Testis (tissue), 3 donors: ENCODE results near the gene NUDT22. TPM values are rescaled to one million over a fixed set of nuclear protein-coding genes. Genes with fewer than 3 reads are reported as not detected.

Experiments used
- DNase-seq: peaks from one replicate; pipeline ENCODE4 v3.0.0-alpha.2; 2019
- H3K27ac ChIP-seq, 2 donors: fragments of 200-600 bp; sonication (generic); one replicate each; pipeline ENCODE4 v1.5.1; 2019
- H3K27me3 ChIP-seq: fragments of 200-600 bp; sonication (generic); one replicate; pipeline ENCODE4 v1.5.1; 2019
- H3K36me3 ChIP-seq: fragments of 200-600 bp; sonication (generic); one replicate; pipeline ENCODE4 v1.5.1; 2017; ENCODE audit warnings: low read depth; ENCODE audit errors: missing control alignments
- H3K4me1 ChIP-seq: fragments of 200-600 bp; sonication (generic); one replicate; pipeline ENCODE4 v1.5.1; 2019
- H3K4me3 ChIP-seq, 2 donors: fragments of 200-600 bp; sonication (generic); one replicate each; pipeline ENCODE4 v1.5.1; 2017 to 2019
- H3K9me3 ChIP-seq: fragments of 200-600 bp; sonication (generic); one replicate; pipeline ENCODE4 v1.5.1; 2017
- CTCF ChIP-seq, 3 experiments: fragments of 450-650 bp in 2 of 3; fragments of 200-600 bp in 1 of 3; sonication (generic) in 1 of 3; IDR thresholded peaks; one replicate each; pipeline ENCODE4 v1.5.1; 2016 to 2019; ENCODE audit warnings: antibody characterized with exemption in 3 of 3, mild to moderate bottlenecking in 2 of 3, moderate library complexity in 1 of 3
- POLR2A ChIP-seq: fragments of 450-650 bp; IDR thresholded peaks from one replicate; pipeline ENCODE4 v1.6.1; 2017; ENCODE audit warnings: antibody characterized with exemption, mild to moderate bottlenecking, moderate library complexity
- WGBS, 2 donors: methylation state at CpG; one replicate each; pipeline ENCODE4 v1.1.5; 2018; 5-methylcytosine and 5-hydroxymethylcytosine counted together
- intact Hi-C: fragments of 100-400 bp; cut with DNase I; formaldehyde crosslinking; loops from one replicate; pipeline ENCODE4 v1.15.1; 2023; ENCODE audit warnings: low total_unique reads
- polyA plus RNA-seq: library from polyadenylated mRNA; stranded (reverse); fragments of 350-450 nt; fragmentation: Illumina TruSeq; extraction: RNeasy Lipid Tissue Mini Kit (QIAGEN cat#74804); gene quantifications from one replicate; pipeline ENCODE4 v1.2.3, GENCODE V29; 2014; ENCODE audit warnings: low read depth, low replicate concordance; ENCODE audit not compliant: insufficient read depth
- total RNA-seq, 2 donors: library from RNA; depleted of rRNA; stranded (reverse); fragments of >200 nt; gene quantifications; one replicate each; pipeline ENCODE4 v1.2.3, GENCODE V29; 2016

NUDT22 gene
- total and polyA plus RNA-seq, 3 donors from 2014 or later = 19.0 to 52.7 (median 50.9) TPM

DNA sequence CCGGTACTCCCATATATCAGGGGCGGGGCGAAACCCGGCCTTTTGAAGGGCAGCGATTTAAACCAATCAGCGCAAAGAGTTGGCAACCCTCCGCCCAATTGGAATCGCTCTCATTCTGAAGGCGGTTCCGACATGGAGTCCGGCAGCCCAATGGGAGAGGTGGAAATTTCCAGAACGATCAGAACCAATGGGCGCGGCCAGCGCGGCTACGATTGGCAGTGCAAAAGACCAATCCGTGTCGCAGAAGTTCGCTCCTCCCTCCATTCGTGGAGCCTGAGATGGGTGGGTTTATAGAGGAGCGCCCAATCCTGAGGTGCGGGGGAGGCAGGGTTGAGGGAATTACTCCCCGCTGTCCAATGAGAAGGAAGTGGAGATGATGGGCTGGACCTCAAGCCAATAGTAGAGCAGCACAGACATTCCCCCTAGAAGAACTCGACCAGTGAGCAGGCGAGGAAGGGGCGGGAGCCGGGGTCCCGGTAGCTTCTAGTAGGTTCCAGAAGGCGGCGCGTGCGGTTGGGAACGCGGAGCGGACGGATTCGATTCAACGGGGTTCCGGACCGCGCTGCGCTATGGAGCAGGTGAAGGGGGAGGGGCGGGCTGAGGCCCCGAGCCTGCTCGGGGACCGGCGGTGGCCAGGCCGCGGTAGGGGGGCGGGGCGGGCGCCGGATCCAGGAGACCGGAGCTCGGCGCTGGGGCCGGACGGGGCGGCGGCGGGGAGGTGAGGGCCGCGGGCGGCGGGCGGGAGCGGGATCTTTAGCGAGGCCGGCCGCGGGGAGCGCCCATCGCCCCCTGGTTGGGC lies 40.2 kb upstream of the NUDT22 start, which contains the start of gene STIP1:
STIP1 (plus strand) TSS at position 479 of the 799 bp plus-strand sequence; CDS start at position 570, 91 bp downstream.
- Histone ChIP-seq H3K9me3 (no peaks in the 10 kb centered on the region), H3K27me3 (no peaks in the 10 kb centered on the region), H3K36me3 (no peaks in the 10 kb centered on the region), H3K4me1 (peaks cover 32% of the 10 kb centered on the region), H3K4me3 (peak within 1 kb of the TSS; percentile 71 to 78), H3K27ac (peak within 1 kb of the TSS; percentile 96 to 100)
- peak; percentile 99 for DNase-seq
- intact Hi-C loops = no loop called here
- WGBS, 2 donors = 0 to 1% methylated on average over 27 to 40 of the region's 74 CpGs
- TF ChIP-seq POLR2A (peak; percentile 74), CTCF (IDR thresholded peaks at IDR 0.05) (peak in 2 of 3 experiments; percentile 22 to 43)

DNA sequence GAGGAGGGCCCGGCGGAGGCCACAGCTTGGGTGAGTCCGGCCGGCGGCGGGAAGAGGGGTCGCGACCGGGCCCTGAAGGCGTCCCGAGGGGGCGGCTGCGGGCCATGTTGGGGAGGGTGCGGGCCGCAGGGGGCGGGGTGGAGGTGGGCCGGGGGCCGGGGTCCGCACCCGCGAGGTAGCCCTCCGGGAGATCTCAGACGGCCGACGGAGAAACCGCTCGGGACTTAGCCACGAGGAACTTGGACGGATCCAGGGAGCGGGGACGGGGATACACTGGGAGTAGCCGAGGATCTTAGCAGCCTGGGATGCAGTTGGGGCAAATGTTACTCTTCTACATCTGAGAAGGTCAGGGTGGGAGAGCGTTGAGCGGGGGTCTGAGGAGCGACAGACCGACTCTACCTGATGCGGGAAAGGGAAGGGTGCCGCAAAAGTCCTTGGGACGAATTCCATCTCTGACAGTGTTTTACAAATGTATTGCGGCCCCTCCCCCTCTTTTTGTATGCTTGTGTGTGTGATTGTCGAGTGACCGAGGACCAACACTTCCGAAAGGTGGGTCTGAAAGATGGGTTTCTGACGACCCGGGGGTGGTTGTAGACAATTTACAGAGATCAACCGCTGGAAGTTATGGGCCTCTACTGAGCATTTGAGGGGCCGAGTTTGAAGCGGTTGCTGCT lies 39.4 kb upstream of the NUDT22 start:
- peak; percentile 58 for DNase-seq
- 0 to 2% methylated on average over 21 to 24 of the region's 48 CpGs for WGBS, 2 donors
- Histone ChIP-seq H3K4me3 (no peak overlapping the region), H3K27me3 (no peaks in the 10 kb centered on the region), H3K36me3 (no peaks in the 10 kb centered on the region), H3K9me3 (no peaks in the 10 kb centered on the region), H3K4me1 (peaks cover 25% of the 10 kb centered on the region), H3K27ac (peak overlapping the region in 1 of 2 donors; percentile 95)
- intact Hi-C loops = no loop called here
- TF ChIP-seq POLR2A = no peak

- TF ChIP-seq POLR2A = no peak
- TF ChIP-seq CTCF (IDR thresholded peaks at IDR 0.05) = no peak
- Histone ChIP-seq H3K36me3 (no peaks in the 10 kb centered on the region), H3K27ac (no peak overlapping the region), H3K9me3 (no peaks in the 10 kb centered on the region), H3K4me1 (no peaks in the 10 kb centered on the region), H3K27me3 (no peaks in the 10 kb centered on the region), H3K4me3 (no peak overlapping the region)
- WGBS, 2 donors = 93 to 98% methylated on average over 5 of the region's 5 CpGs
- no peak for DNase-seq
- intact Hi-C loops = no loop called here
Measured at GRCh38 chr11:64192434-64192833, 33.6 kb upstream of the NUDT22 start.

- DNase-seq = no peak
- intact Hi-C loops = no loop called here
- no peaks in the 10 kb centered on the region for H3K9me3 ChIP-seq
- no peaks in the 10 kb centered on the region for H3K4me1 ChIP-seq
- H3K4me3 ChIP-seq = no peak overlapping the region
- 76 to 89% methylated on average over 9 of the region's 9 CpGs for WGBS, 2 donors
- H3K36me3 ChIP-seq = no peaks in the 10 kb centered on the region
- no peak overlapping the region for H3K27ac ChIP-seq
- TF ChIP-seq POLR2A = no peak
- TF ChIP-seq CTCF (IDR thresholded peaks at IDR 0.05) = no peak
- H3K27me3 ChIP-seq = no peaks in the 10 kb centered on the region
Measured at GRCh38 chr11:64196626-64197025, 29.4 kb upstream of the NUDT22 start.

GRCh38 chr11:64198511-64198910 lies 27.6 kb upstream of the NUDT22 start:
- intact Hi-C loops = no loop called here
- Histone ChIP-seq H3K9me3 (no peaks in the 10 kb centered on the region), H3K4me3 (no peak overlapping the region), H3K36me3 (no peaks in the 10 kb centered on the region), H3K27ac (no peak overlapping the region), H3K27me3 (no peaks in the 10 kb centered on the region), H3K4me1 (no peaks in the 10 kb centered on the region)
- DNase-seq = no peak
- 100% methylated on average over 2 of the region's 2 CpGs for WGBS, 2 donors
- no peak for TF ChIP-seq POLR2A
- TF ChIP-seq CTCF (IDR thresholded peaks at IDR 0.05) = no peak
